Stimulated activated CD4-positive, alpha-beta T cell treated with anti-CD3 and anti-CD28 coated beads, TNF-alpha, amount 100 ng/mL, for 1 hour (primary cell): ENCODE measurements around the gene GABARAP.

Experiments
- DNase-seq, 3 donors: peaks; one replicate each; pipeline ENCODE4 v3.0.0-alpha.2; 2020; ENCODE audit warnings: low read depth in 3 of 3, low spot score in 1 of 3

Gene GABARAP

GRCh38 chr17:7241090-7241733 is 1.0 kb downstream of the GABARAP start:
- DNase-seq: no peak

GRCh38 chr17:7240375-7240774 is 1.9 kb downstream of the GABARAP start:
- DNase-seq: no peak

DNA sequence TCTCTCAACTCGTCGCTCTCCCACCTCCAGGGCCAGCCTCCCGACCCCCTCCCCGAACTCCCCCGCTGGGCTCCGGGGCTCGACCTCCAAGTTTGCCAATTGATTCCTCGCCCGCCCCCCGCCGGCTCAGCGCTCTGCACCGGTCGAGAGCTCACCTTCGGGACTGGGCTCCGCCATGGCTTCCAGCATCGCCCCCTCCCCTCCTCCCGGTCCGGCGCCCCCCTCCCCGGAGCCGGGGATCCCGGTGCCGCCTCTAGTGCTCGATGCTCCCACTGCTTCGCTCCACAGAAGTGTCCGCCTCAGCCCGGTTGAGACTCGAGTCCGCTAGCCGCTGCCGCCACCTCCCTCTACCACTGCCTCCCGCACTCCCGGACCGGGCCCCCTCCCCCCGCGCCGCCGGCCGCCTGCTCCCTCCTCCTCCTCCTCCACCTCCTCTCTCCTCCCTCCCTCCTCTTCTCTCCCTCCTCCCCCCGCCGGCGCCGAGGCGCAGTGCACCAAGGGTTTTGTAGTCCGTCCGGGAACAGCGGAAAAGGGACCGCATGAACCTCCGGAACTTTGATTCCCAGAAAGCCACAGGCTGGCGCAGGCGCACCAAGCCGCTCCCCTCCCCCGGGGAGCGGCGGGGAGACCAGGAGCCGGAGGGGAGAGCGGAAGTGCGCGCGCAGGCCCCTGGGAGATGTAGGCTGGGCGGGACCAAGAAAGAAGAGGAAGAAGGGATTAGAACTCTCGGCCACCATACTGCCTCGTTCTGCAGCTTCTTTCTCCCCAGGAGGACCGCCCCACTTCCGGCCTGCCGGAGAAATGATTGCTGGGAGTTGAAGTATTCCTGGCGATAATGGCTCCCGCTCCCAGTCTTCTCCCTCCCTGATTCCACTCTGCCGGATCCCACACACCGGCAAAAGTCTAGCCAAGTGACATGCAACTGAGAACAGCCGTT is 2.9 kb downstream of the GABARAP start, which contains the start of gene PHF23:
Gene PHF23 (minus strand): TSS at position 367 of the 937 bp plus-strand sequence. CDS start 178 bp downstream, at position 189.
- DNase-seq: peak; percentile 95 to 97 (median 97)

DNA sequence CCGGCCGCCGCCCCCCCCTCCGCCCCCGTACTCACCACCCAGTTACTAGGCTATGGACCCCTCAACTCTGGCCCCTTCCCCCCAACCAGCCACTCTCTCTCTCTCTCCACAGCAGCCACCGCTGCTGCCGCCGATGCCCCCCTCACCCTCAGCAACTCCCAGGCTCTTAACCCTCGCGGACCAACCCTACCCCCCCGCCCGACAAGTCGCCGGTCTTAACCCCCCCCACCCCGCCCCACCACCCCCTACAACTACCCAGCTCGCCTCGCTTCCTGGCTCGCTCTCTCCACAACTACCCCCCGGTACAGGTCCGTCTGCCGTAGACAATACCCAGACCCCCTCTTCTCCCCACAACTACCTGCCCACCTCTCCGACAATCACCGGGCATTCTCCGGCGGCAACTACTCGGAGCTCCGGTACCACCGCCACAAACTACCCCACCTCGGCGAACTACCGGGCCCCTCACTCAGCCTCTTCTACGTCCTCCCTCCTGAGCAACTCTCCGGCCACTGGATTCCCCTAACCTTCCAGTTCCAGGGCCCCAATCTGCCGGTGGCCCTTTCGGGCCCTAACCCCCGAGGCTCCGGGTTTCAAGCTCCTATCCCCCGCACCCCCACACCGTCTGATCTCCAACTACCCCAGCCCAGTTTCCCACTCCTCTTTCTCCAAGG is 3.7 kb downstream of the GABARAP start:
- no peak for DNase-seq

DNA sequence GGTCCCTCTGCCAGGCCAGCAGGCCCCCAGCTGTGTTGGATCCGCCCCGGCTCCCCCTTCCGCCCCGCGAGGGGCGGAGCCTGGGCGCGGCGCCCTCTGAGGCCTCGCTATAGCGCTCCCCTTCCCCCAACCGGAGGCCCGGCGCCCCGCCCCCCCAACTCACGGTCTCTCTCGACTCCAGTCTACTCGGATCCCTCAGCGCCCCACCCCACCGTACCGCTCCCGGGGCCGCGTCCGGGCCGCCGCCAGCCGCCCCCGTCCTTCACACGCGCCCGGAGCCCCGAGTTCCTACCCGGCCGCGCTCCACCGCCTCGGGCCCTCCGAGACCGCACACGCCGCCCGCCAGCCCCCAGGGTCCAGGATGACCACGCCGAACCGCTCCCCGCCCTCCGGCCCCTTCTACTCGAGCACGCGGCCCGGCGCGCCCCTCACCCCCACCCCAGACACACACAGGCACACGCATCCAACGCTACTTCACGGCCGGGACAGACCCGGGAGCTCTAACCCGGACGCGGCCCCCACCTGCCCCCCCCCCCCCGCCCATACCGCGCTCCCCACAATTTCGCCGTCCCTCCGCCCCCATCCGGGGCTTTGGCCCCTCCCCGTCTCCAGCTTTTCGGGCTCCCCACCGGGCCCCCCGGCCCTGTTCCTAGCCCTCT is 4.4 kb downstream of the GABARAP start:
- DNase-seq: peak; percentile 54 to 79 (median 71)

DNA sequence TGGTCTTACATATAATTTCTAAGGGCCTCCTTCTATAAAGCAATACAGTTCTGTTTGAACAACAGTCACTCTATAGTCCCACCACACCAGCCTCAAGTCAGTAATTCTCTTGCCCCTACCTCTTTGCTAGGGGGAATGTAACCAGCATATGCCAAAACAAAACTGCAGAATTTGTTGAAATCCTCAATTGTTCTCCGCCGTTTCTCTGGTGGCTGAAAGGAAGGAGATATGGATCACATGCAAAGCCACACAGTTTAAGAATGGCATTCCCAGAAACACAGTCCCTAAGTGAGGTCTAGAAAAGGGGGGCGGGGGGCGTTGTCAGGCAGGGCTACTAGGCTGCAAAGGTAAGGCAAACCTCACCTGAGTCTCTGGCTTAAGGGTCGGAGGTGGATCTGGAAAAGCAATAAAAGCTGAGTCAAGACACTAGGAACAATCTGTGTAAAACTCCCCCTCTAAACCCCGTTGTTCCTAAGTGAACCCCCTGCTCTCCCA is 4.9 kb downstream of the GABARAP start:
- no peak for DNase-seq

GRCh38 chr17:7236808-7237207 is 5.4 kb downstream of the GABARAP start:
- no peak for DNase-seq

GRCh38 chr17:7235693-7236665 is 6.3 kb downstream of the GABARAP start:
- no peak for DNase-seq

DNA sequence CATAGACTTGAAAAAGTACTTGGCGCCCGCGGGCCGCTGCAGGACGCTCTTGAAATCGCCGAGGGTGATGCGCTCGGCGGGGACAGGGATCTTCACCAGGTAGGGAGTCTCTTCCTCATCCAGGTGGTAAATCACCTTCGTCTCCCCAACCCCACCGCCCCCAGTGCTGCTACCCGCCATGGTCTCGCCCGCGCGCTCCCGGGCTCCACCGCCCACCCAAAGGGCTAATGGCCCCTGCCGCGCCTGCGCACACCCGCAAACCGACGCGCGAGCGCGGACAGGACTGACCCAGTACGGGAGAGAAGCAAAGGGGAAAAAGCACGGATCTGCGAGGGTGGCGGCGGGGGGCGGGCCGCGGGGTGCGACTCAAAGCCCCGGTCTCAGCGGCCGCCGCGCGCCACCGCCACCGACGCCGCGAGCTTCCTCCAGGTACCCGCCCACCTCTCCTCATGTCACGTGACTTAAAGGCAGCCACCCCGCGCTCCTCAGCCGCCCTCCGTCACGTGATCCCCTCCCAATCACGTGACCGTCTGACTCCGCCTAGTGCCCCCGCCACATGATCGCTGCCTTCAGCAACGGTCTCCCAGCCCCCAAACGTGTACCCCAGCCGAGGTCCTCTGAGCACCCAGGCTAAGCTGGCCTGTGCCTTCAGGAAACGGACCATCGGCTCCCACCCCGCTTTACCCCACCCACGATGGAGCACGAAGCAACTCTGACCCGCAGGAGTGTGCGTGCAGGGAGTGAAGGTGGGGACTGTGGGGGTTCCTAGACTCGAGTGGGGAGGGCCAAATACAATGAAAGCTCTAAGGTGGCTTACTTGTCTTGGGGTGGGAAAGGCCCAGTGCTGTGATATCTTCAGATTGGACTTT is 7.9 kb downstream of the GABARAP start, which contains the start of gene DVL2:
Gene DVL2 (minus strand): TSS at position 435 of the 869 bp plus-strand sequence. CDS start 255 bp downstream, at position 180.
- peak; percentile 87 to 89 (median 87) for DNase-seq

DNA sequence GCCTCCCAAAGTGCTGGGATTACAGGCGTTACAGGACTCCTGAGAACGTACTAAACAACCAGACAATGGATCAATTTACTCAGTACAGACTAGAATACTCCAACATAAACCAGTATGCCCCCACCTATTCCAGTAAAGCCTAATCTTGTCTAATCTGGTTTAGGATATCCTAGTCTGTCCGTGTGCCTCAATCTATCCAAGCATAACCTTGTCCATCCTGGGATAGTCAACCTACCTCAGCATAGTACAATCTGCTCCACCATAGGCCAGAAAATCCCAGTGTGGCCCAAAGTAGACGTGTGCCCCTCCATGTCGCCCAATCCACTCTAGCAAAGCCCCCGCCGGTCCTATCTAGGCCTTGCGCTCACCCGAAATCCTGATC is 8.6 kb downstream of the GABARAP start:
- no peak for DNase-seq

DNA sequence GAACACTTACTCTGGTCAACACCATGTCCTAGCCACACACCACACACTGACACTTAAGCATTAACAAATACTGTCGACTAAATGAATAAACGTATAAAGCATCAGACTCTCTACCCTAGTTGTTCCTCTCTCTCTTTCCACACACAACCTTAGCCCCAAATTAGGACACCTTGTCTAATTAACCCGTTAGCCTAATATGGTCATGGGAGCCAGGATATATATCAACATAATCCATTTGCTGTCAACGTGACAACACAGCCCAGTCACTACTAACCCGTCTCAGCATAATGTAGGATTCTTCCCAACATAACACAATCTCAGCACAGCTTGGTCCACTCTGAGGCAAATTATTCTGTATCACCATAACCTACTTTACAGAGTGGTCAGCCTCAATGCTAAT is 10.1 kb downstream of the GABARAP start:
- DNase-seq: no peak

- DNase-seq: no peak
These were observed 12.7 kb downstream of the GABARAP start for GRCh38 chr17:7229504-7229903.

- no peak for DNase-seq
These were observed 13.3 kb downstream of the GABARAP start for GRCh38 chr17:7228920-7229319.

GRCh38 chr17:7226721-7227710 is 15.2 kb downstream of the GABARAP start:
- DNase-seq: no peak

DNA sequence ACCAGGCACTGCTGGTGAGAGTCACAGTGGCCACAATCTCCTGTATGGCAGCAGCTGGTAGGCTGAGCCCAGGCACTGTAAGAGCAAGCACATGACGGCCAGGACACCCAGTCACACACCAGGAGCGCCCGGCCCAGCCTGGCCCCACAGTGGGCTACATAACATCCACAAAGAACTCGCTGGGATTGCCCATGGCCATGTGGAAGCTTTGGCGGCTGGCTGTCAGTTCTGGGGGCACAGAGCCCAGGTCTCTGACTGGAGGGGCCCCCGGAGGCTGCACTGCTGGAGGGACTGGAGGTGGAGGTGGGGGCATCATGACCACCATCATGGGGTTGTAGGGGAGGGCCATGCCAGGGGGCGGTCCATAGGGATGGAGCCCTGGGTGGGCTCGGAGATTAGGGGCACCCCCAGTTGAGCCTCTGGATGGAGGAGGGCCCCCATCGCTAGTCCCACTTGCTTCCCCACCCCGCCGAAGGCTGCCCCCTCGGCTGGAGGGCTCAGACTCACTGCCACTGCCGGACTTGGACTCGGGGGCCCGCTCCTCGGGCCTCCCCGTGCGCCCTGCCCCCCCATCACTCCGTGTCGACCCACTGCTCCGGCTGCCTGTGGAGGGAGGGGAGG is 16.4 kb downstream of the GABARAP start:
- DNase-seq: no peak

GRCh38 chr17:7224661-7225111 is 17.6 kb downstream of the GABARAP start:
- DNase-seq: no peak

DNA sequence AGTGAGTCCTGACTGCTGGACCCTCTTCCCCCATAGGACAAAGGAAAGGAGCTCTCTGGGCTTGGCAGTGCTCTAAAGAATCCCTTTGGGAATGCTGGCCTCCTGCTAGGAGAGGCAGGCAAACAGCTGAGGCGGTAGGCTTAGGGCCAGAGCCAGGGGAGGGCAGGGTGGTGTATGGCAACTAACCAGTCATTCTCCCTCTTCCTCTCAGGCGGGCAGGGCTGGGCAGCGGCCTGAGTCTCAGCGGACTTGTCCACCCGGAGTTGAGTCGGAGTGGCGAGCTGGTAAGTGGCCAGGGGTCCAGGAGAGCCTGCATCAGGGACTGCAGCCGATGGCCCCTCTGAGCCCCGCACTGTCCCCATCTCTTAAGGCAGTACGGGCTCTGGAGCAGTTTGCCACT is 18.1 kb downstream of the GABARAP start:
- no peak for DNase-seq
